IMR-90 (cell line): ENCODE measurements around the gene FTO. TPM values are rescaled to one million over a fixed set of nuclear protein-coding genes. Genes with fewer than 3 reads are reported as not detected.

ENCODE experiments used
- ATAC-seq: fragments of 200-7000 bp; cut with Tn5 transposase; 2 replicates; pipeline ENCODE4 v1.9.1; 2020; ENCODE audit warnings: low read depth, mild to moderate bottlenecking, moderate library complexity
- BruUV-seq: library from RNA; stranded (reverse); fragments of 400-500 nt; replicated peaks from 2 replicates; lab custom pipeline; 2021; lab: Mats Ljungman, UMichigan
- CTCF ChIA-PET: fragments of 300-600 bp; formaldehyde crosslinking; extraction: SDS; loops from one replicate; lab custom pipeline; 2021; ENCODE audit warnings: antibody characterized with exemption; lab: Yijun Ruan, JAX
- POLR2A ChIA-PET: fragments of 300-600 bp; sonication (Branson Sonifier 250); formaldehyde crosslinking; loops from one replicate; lab custom pipeline; 2022; ENCODE audit warnings: antibody characterized with exemption; ENCODE audit not compliant: unreplicated experiment; lab: Charles Lee
- DNase-seq: peaks from one replicate; pipeline ENCODE4 v3.0.0; 2013
- H2AFZ ChIP-seq: replicated peaks from 2 replicates; pipeline ENCODE3; 2013; ENCODE audit warnings: low read length, mild to moderate bottlenecking; ENCODE audit not compliant: poor library complexity
- H2AK5ac ChIP-seq: 2 replicates; pipeline ENCODE4 v1.6.1; 2013; ENCODE audit warnings: low read depth, low read length, inconsistent platforms
- H2AK9ac ChIP-seq: replicated peaks from 2 replicates; pipeline ENCODE3; 2013; ENCODE audit warnings: mild to moderate bottlenecking, low read depth, low read length, moderate library complexity; ENCODE audit not compliant: poor library complexity
- H2BK120ac ChIP-seq: 2 replicates; pipeline ENCODE4 v1.6.1; 2013; ENCODE audit warnings: low read depth, low read length, inconsistent platforms
- H2BK15ac ChIP-seq: 3 replicates; pipeline ENCODE4 v1.6.1; 2013; ENCODE audit warnings: low read depth, low read length, inconsistent platforms
- H2BK20ac ChIP-seq: 2 replicates; pipeline ENCODE4 v1.6.1; 2013; ENCODE audit warnings: low read depth, mild to moderate bottlenecking, inconsistent platforms, low read length, moderate library complexity
- H2BK5ac ChIP-seq: 2 replicates; pipeline ENCODE4 v1.6.1; 2013; ENCODE audit warnings: mild to moderate bottlenecking, low read depth, low read length, inconsistent platforms; ENCODE audit not compliant: poor library complexity, severe bottlenecking
- H3K14ac ChIP-seq: replicated peaks from 2 replicates; pipeline ENCODE4 v1.6.1; 2013; ENCODE audit warnings: low read depth, low read length, inconsistent platforms
- H3K18ac ChIP-seq: 2 replicates; pipeline ENCODE4 v1.6.1; 2013; ENCODE audit warnings: low read depth, low read length, control low read depth
- H3K23ac ChIP-seq: 2 replicates; pipeline ENCODE4 v1.6.1; 2013; ENCODE audit warnings: low read depth, low read length, inconsistent platforms
- H3K27ac ChIP-seq: 2 replicates; pipeline ENCODE4 v1.5.1; 2013; ENCODE audit warnings: mild to moderate bottlenecking, control low read depth, low read length; ENCODE audit not compliant: insufficient read depth
- H3K27me3 ChIP-seq: 2 replicates; pipeline ENCODE4 v1.6.1; 2013; ENCODE audit warnings: low read length; ENCODE audit not compliant: control insufficient read depth, insufficient read depth
- H3K36me3 ChIP-seq: 2 replicates; pipeline ENCODE4 v1.6.1; 2013; ENCODE audit warnings: low read length, mixed read lengths; ENCODE audit not compliant: control insufficient read depth, insufficient read depth
- H3K4ac ChIP-seq: 2 replicates; pipeline ENCODE4 v1.6.1; 2013; ENCODE audit warnings: low read depth, low read length, inconsistent platforms
- H3K4me1 ChIP-seq: 2 replicates; pipeline ENCODE4 v1.6.1; 2013; ENCODE audit warnings: low read length, mixed read lengths; ENCODE audit not compliant: control insufficient read depth, insufficient read depth
- H3K4me2 ChIP-seq: 2 replicates; pipeline ENCODE4 v1.6.1; 2013; ENCODE audit warnings: low read depth, mild to moderate bottlenecking, control low read depth, low read length, moderate library complexity
- H3K4me3 ChIP-seq: 2 replicates; pipeline ENCODE4 v1.5.1; 2013; ENCODE audit warnings: low read depth, mild to moderate bottlenecking, control low read depth, low read length, moderate library complexity; ENCODE audit not compliant: insufficient read depth
- H3K56ac ChIP-seq: 2 replicates; pipeline ENCODE4 v1.6.1; 2013; ENCODE audit warnings: low read length, inconsistent platforms; ENCODE audit not compliant: insufficient read depth; ENCODE audit errors: extremely low read depth
- H3K79me1 ChIP-seq, 2 experiments: 2 replicates each; pipeline ENCODE4 v1.6.1; 2013; ENCODE audit warnings: low read length in 2 of 2, inconsistent platforms in 1 of 2, low read depth in 1 of 2
- H3K9ac ChIP-seq: 2 replicates; pipeline ENCODE4 v1.6.1; 2013; ENCODE audit warnings: low read depth, low read length, control low read depth
- H3K9me1 ChIP-seq: 2 replicates; pipeline ENCODE4 v1.6.1; 2013; ENCODE audit warnings: low read length, inconsistent platforms; ENCODE audit not compliant: insufficient read depth
- H3K9me3 ChIP-seq: 2 replicates; pipeline ENCODE4 v1.6.1; 2013; ENCODE audit warnings: low read length; ENCODE audit not compliant: control insufficient read depth, insufficient read depth
- H4K20me1 ChIP-seq: 2 replicates; pipeline ENCODE4 v1.6.1; 2013; ENCODE audit warnings: low read length, inconsistent platforms; ENCODE audit not compliant: insufficient read depth
- H4K5ac ChIP-seq: 2 replicates; pipeline ENCODE4 v1.6.1; 2013; ENCODE audit warnings: mild to moderate bottlenecking, low read depth, low read length, control low read depth
- H4K8ac ChIP-seq, 2 experiments: 2 replicates each; pipeline ENCODE4 v1.6.1; 2013; ENCODE audit warnings: low read depth in 2 of 2, low read length in 2 of 2, control low read depth in 1 of 2, inconsistent platforms in 1 of 2
- H4K91ac ChIP-seq: 2 replicates; pipeline ENCODE4 v1.6.1; 2013; ENCODE audit warnings: low read depth, low read length, inconsistent platforms; ENCODE audit not compliant: insufficient read depth
- BHLHE40 ChIP-seq: fragments of 150-350 bp; IDR thresholded peaks from 2 replicates; pipeline ENCODE4 v1.6.1; 2016; ENCODE audit warnings: mild to moderate bottlenecking, low read depth, low read length
- CEBPB ChIP-seq: IDR thresholded peaks from 2 replicates; pipeline ENCODE4 v1.6.1; 2012; ENCODE audit warnings: low read depth, low read length, improper control_type of control experiment
- CHD1 ChIP-seq: IDR thresholded peaks from 2 replicates; pipeline ENCODE4 v1.6.1; 2012; ENCODE audit warnings: low read depth, low read length, improper control_type of control experiment
- FOS ChIP-seq: fragments of 150-350 bp; IDR thresholded peaks from 2 replicates; pipeline ENCODE4 v1.6.1; 2016; ENCODE audit warnings: low read depth, low read length
- MAFK ChIP-seq: IDR thresholded peaks from 2 replicates; pipeline ENCODE4 v1.6.1; 2012; ENCODE audit warnings: low read depth, low read length, improper control_type of control experiment
- MAZ ChIP-seq: IDR thresholded peaks from 2 replicates; pipeline ENCODE4 v1.6.1; 2012; ENCODE audit warnings: low read depth, mild to moderate bottlenecking, low read length, improper control_type of control experiment, moderate library complexity, borderline replicate concordance
- MXI1 ChIP-seq: IDR thresholded peaks from 2 replicates; pipeline ENCODE4 v1.6.1; 2012; ENCODE audit warnings: low read depth, mild to moderate bottlenecking, low read length, moderate library complexity, borderline replicate concordance
- NFE2L2 ChIP-seq: fragments of 150-350 bp; IDR thresholded peaks from 2 replicates; pipeline ENCODE4 v1.6.1; 2016; ENCODE audit warnings: low read depth, mild to moderate bottlenecking, low read length
- POLR2A ChIP-seq: IDR thresholded peaks from 2 replicates; pipeline ENCODE4 v1.6.1; 2012; ENCODE audit warnings: mild to moderate bottlenecking, low read depth, low read length
- RAD21 ChIP-seq: IDR thresholded peaks from 2 replicates; pipeline ENCODE4 v1.6.1; 2012; ENCODE audit warnings: low read length, improper control_type of control experiment
- RCOR1 ChIP-seq: IDR thresholded peaks from 2 replicates; pipeline ENCODE4 v1.6.1; 2012; ENCODE audit warnings: mild to moderate bottlenecking, low read length, improper control_type of control experiment; ENCODE audit not compliant: insufficient replicate concordance
- RFX5 ChIP-seq: IDR thresholded peaks from 2 replicates; pipeline ENCODE4 v1.8.0; 2012; ENCODE audit warnings: low read depth, mild to moderate bottlenecking, low read length, moderate library complexity
- SMC3 ChIP-seq: fragments of 150-350 bp; IDR thresholded peaks from 2 replicates; pipeline ENCODE4 v1.6.1; 2016; ENCODE audit warnings: low read depth, mild to moderate bottlenecking, antibody characterized with exemption, low read length, moderate library complexity
- WGBS, 2 experiments: methylation state at CpG; one replicate each; pipeline versions ENCODE4 v1.1.5 to v1.1.7; 2013; ENCODE audit warnings: missing lambda C conversion rate in 2 of 2; ENCODE audit not compliant: insufficient read length in 1 of 2; ENCODE audit errors: extremely low coverage in 2 of 2; 5-methylcytosine and 5-hydroxymethylcytosine counted together
- dilution Hi-C: fragments of 300-500 bp; cut with HindIII; formaldehyde crosslinking; loops from one replicate; pipeline ENCODE4 v1.14.3; 2018; ENCODE audit warnings: low sequenced_read_pairs; ENCODE audit not compliant: unreplicated experiment
- in situ Hi-C: fragments of 300-500 bp; cut with MboI; formaldehyde crosslinking; loops from 3 replicates; pipeline ENCODE4 v1.14.3; 2019; ENCODE audit warnings: low sequenced_read_pairs, inconsistent platforms, mixed read lengths
- intact Hi-C: fragments of 100-400 bp; cut with micrococcal nuclease; formaldehyde crosslinking; loops from 2 replicates; pipeline ENCODE4 v1.10.0; 2022
- polyA plus RNA-seq, 3 experiments: library from polyadenylated mRNA; depleted of rRNA; stranded (reverse); fragments of >200 nt; gene quantifications; 2 replicates each; pipeline ENCODE4 v1.2.3, GENCODE V29; 2012; ENCODE audit warnings: low replicate concordance in 1 of 3
- total RNA-seq: library from RNA; depleted of rRNA; stranded (reverse); fragments of >200 nt; gene quantifications from 2 replicates; pipeline ENCODE4 v1.2.3, GENCODE V29; 2012
- TF ChIP-seq, protein P1 (sequence below): conservative IDR thresholded peaks from 2 replicates; pipeline ENCODE4 v1.5.1; 2012; ENCODE audit warnings: mild to moderate bottlenecking, low read depth, low read length, improper control_type of control experiment
- TF ChIP-seq, protein P2 (sequence below): fragments of 150-350 bp; IDR thresholded peaks from 2 replicates; pipeline ENCODE4 v1.6.1; 2017; ENCODE audit warnings: mild to moderate bottlenecking, antibody characterized with exemption, low read length, low read depth
- TF ChIP-seq, protein P3 (sequence below): fragments of 150-350 bp; IDR thresholded peaks from 2 replicates; pipeline ENCODE4 v1.6.1; 2016; ENCODE audit warnings: low read depth, mild to moderate bottlenecking, low read length, moderate library complexity, borderline replicate concordance

The FTO gene
- total and polyA plus RNA-seq, 2 of the 4 experiments (the other 2 are of a cell fraction), result 70.3 to 132 TPM

DNA sequence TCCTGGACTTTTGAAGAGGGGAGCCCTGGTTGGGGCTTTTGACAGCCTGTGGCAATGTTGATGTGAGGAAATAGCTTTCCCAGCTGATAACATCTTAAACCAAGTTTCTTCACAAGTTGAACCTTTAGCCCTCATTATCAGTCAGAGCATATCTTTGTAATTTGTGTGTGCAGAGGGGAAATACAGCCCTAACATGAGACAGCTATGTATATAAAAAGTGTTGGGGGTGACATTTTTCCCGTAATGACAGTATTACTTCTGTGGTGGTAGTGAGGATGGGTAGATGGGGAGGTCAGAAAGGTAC, 221.1 kb downstream of the FTO start:
- Histone ChIP-seq H3K18ac (no peak overlapping the region), H2BK15ac (no peak overlapping the region), H4K91ac (no peak overlapping the region), H4K5ac (no peak overlapping the region), H4K8ac (no peak overlapping the region), H3K23ac (no peak overlapping the region), H3K14ac (no peak overlapping the region), H3K4me2 (no peak overlapping the region), H3K79me1 (peaks cover 0 to 4% of the 10 kb centered on the region in 2 experiments; a peak in 2 of 4 replicates), H3K9me1 (no peaks in the 10 kb centered on the region; the same call in 1 of the 2 replicates), H3K4me3 (no peak overlapping the region), H3K9me3 (no peaks in the 10 kb centered on the region), H4K20me1 (no peaks in the 10 kb centered on the region), H2BK5ac (no peak overlapping the region), H2BK20ac (no peak overlapping the region), H3K4me1 (peaks cover 4% of the 10 kb centered on the region; the same call in 1 of the 2 replicates), H3K27ac (no peak overlapping the region), H3K56ac (no peak overlapping the region), H3K9ac (no peak overlapping the region), H3K36me3 (no peaks in the 10 kb centered on the region), H2AK9ac (no peak overlapping the region), H2AK5ac (no peak overlapping the region), H2AFZ (no peak overlapping the region), H2BK120ac (no peak overlapping the region), H3K4ac (no peak overlapping the region), H3K27me3 (no peaks in the 10 kb centered on the region)
- no TSS peak for BruUV-seq
- intact Hi-C loops, result no loop called here
- dilution Hi-C loops, result no loop called here
- TF ChIP-seq CEBPB, result no peak
- TF ChIP-seq RAD21, result no peak
- no peak for TF ChIP-seq RFX5
- TF ChIP-seq, protein P1, sequence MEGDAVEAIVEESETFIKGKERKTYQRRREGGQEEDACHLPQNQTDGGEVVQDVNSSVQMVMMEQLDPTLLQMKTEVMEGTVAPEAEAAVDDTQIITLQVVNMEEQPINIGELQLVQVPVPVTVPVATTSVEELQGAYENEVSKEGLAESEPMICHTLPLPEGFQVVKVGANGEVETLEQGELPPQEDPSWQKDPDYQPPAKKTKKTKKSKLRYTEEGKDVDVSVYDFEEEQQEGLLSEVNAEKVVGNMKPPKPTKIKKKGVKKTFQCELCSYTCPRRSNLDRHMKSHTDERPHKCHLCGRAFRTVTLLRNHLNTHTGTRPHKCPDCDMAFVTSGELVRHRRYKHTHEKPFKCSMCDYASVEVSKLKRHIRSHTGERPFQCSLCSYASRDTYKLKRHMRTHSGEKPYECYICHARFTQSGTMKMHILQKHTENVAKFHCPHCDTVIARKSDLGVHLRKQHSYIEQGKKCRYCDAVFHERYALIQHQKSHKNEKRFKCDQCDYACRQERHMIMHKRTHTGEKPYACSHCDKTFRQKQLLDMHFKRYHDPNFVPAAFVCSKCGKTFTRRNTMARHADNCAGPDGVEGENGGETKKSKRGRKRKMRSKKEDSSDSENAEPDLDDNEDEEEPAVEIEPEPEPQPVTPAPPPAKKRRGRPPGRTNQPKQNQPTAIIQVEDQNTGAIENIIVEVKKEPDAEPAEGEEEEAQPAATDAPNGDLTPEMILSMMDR, result no peak
- TF ChIP-seq MXI1, result no peak
- no peak for TF ChIP-seq MAFK
- TF ChIP-seq, protein P2, sequence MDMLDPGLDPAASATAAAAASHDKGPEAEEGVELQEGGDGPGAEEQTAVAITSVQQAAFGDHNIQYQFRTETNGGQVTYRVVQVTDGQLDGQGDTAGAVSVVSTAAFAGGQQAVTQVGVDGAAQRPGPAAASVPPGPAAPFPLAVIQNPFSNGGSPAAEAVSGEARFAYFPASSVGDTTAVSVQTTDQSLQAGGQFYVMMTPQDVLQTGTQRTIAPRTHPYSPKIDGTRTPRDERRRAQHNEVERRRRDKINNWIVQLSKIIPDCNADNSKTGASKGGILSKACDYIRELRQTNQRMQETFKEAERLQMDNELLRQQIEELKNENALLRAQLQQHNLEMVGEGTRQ, result no peak
- TF ChIP-seq RCOR1, result no peak
- TF ChIP-seq BHLHE40, result no peak
- TF ChIP-seq CHD1, result no peak
- no peak for TF ChIP-seq NFE2L2
- TF ChIP-seq, protein P3, sequence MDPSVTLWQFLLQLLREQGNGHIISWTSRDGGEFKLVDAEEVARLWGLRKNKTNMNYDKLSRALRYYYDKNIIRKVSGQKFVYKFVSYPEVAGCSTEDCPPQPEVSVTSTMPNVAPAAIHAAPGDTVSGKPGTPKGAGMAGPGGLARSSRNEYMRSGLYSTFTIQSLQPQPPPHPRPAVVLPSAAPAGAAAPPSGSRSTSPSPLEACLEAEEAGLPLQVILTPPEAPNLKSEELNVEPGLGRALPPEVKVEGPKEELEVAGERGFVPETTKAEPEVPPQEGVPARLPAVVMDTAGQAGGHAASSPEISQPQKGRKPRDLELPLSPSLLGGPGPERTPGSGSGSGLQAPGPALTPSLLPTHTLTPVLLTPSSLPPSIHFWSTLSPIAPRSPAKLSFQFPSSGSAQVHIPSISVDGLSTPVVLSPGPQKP, result no peak
- no peak for TF ChIP-seq MAZ
- no peak for TF ChIP-seq SMC3
- no peak for TF ChIP-seq FOS
- TF ChIP-seq POLR2A, result no peak
- ChIA-PET CTCF (no interaction called here), POLR2A (no interaction called here)
- no CpG with 5 or more reads among the region's 1 CpG for WGBS, 2 experiments
- in situ Hi-C loops, result no loop called here
- DNase-seq (no peak), ATAC-seq (no peak)
